Stimulated activated CD8-positive, alpha-beta memory T cell treated with anti-CD3 and anti-CD28 coated beads, Interleukin-12 subunit alpha, Interleukin-12 subunit beta, amount 100 ng/mL, for 24 hours (primary cell): ENCODE results near the gene WIPF3.
"Not testable (repeated sequence)": the region's sequence is repeated elsewhere in the genome, so short reads cannot be mapped to it uniquely, and the experiment has no call there.

Experiments used
- DNase-seq: peaks from one replicate; pipeline ENCODE4 v3.0.0-alpha.2; 2020; ENCODE audit errors: extremely low read depth

Gene WIPF3

GRCh38 chr7:29955075-29955792 is 148.9 kb downstream of the WIPF3 start:
- DNase-seq, result no peak

- DNase-seq, result no peak
These were observed 149.6 kb downstream of the WIPF3 start for GRCh38 chr7:29955799-29956486.

- DNase-seq, result no peak
These were observed 150.2 kb downstream of the WIPF3 start for GRCh38 chr7:29956487-29956836.

- no peak for DNase-seq
These were observed 151.4 kb downstream of the WIPF3 start for GRCh38 chr7:29957521-29958310.

GRCh38 chr7:29958667-29959358 is 152.5 kb downstream of the WIPF3 start:
- DNase-seq, result no peak

DNA sequence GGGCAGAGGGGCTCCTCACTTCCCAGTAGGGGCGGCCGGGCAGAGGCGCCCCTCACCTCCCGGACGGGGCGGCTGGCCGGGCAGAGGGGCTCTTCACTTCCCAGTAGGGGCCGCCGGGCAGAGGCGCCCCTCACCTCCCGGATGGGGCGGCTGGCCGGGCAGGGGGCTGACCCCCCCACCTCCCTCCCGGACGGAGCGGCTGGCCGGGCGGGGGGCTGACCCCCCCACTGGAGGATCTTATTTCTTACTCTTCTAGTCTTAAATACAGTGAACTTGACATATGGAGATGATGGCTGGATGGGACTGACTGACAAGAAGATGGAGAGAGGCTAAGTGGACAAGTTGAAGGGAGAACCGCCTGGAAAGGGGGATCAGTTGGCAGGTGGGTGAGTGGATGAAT is 155.3 kb downstream of the WIPF3 start:
- not testable (repeated sequence) for DNase-seq

DNA sequence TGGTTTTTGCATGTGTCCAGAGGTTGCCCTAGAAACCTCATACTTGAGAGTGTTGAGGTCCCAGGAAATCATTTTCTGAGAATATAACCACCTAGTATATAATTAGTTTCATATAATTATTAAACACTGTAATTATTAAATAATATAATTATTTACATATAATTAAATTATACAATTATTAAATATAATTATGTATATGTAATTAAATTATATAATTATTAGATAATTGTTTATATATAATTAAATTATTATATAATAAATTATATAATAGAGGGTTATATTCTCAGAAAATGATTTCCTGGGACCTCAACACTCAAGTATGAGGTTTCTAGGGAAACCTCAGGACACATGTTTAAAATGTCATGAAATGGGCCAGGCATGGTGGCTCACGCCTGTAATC is 155.7 kb downstream of the WIPF3 start:
- no peak for DNase-seq

DNA sequence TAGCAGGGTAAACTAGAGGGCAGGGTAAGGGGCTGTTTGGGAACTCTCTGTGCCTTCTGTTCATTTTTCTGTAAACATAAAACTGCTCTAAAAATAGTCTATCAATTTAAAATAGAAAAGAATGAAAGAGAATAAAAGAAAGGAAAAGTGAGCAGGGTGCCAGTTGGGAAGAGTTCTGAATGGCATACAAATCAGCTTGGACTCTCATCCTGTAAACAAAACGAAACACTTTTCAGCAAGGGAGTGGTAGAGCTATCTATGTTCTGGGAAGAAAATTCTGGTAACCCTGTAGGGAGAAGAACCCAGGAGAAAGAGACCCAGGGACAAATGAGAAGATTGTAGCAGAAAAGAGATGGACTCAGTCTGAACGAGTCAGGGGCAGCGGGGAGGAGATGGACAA is 158.7 kb downstream of the WIPF3 start:
- no peak for DNase-seq
